NB4 (cell line): Measurements from ENCODE around the gene NLRX1.
A peak's percentile ranks its signal among the peaks of the same experiment; 100 is the strongest.

Source experiments
- MYC ChIP-seq: IDR thresholded peaks from 2 replicates; pipeline ENCODE4 v1.6.1; 2011; ENCODE audit warnings: low read depth, low read length
- POLR2A ChIP-seq: IDR thresholded peaks from 2 replicates; pipeline ENCODE4 v1.6.1; 2011; ENCODE audit warnings: mild to moderate bottlenecking; ENCODE audit not compliant: insufficient read length; ENCODE audit errors: extremely low read depth
- TF ChIP-seq, protein P1 (sequence below): IDR thresholded peaks from one replicate; pipeline ENCODE4 v1.5.1; 2012; ENCODE audit warnings: low read depth, low read length
- TF ChIP-seq, protein P2 (sequence below): IDR thresholded peaks from 2 replicates; pipeline ENCODE4 v1.6.1; 2011; ENCODE audit warnings: low read depth, low read length

DNA sequence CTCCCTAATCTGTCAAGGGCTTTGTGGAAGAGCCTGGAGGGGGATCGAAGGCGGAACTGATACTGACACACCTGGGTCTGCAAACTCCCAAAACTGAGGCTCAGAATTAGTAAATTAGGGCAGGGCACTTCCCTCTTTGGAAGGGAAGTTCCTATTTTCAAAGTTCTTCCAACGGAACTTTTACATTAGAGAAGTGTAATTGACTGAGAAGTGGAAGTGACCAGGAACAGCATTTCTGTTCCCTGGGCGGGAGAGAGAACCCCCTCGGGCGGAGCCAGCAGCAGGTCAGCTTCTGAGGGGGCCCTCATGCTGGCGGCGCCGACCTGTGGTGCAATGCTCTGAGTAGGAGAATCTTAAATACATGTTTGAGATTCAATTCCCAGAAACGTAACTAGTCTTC, 36.6 kb downstream of the NLRX1 start:
- TF ChIP-seq, protein P1, sequence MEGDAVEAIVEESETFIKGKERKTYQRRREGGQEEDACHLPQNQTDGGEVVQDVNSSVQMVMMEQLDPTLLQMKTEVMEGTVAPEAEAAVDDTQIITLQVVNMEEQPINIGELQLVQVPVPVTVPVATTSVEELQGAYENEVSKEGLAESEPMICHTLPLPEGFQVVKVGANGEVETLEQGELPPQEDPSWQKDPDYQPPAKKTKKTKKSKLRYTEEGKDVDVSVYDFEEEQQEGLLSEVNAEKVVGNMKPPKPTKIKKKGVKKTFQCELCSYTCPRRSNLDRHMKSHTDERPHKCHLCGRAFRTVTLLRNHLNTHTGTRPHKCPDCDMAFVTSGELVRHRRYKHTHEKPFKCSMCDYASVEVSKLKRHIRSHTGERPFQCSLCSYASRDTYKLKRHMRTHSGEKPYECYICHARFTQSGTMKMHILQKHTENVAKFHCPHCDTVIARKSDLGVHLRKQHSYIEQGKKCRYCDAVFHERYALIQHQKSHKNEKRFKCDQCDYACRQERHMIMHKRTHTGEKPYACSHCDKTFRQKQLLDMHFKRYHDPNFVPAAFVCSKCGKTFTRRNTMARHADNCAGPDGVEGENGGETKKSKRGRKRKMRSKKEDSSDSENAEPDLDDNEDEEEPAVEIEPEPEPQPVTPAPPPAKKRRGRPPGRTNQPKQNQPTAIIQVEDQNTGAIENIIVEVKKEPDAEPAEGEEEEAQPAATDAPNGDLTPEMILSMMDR: no peak
- TF ChIP-seq, protein P2, sequence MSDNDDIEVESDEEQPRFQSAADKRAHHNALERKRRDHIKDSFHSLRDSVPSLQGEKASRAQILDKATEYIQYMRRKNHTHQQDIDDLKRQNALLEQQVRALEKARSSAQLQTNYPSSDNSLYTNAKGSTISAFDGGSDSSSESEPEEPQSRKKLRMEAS: 0 out of 2 replicates have a peak, but pooled peaks have one; percentile 17
- no peak for TF ChIP-seq POLR2A
- peak; percentile 20; the same call in 1 of the 2 replicates for TF ChIP-seq MYC
